ENCODE measurements around the gene ACTN3.

DNA sequence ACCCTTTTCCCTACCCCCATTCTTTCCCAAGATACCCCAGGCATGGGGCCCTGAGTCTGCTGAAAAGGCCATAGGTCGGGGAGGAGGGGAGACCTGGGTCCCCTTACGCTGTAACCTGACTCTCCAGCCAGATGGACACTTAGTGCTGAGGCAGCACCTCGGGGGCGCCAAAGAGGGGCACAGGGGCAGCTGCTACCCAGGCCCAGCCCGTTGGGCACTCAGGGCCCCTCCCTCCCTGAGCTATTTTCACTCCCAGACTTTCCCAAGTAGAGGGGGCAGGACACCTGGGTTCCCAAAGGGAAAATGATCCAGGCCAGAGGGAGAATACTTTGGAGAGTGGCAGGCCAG is 933 bp downstream of the ACTN3 start:
- TF ChIP-seq, protein P1, sequence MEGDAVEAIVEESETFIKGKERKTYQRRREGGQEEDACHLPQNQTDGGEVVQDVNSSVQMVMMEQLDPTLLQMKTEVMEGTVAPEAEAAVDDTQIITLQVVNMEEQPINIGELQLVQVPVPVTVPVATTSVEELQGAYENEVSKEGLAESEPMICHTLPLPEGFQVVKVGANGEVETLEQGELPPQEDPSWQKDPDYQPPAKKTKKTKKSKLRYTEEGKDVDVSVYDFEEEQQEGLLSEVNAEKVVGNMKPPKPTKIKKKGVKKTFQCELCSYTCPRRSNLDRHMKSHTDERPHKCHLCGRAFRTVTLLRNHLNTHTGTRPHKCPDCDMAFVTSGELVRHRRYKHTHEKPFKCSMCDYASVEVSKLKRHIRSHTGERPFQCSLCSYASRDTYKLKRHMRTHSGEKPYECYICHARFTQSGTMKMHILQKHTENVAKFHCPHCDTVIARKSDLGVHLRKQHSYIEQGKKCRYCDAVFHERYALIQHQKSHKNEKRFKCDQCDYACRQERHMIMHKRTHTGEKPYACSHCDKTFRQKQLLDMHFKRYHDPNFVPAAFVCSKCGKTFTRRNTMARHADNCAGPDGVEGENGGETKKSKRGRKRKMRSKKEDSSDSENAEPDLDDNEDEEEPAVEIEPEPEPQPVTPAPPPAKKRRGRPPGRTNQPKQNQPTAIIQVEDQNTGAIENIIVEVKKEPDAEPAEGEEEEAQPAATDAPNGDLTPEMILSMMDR (conservative IDR thresholded peaks at IDR 0.05 in 1 of 2, IDR thresholded peaks at IDR 0.05 in 1 of 2; ENCODE audit: extremely low read depth in 1 of 2, insufficient read depth in 1 of 2, low read depth in 1 of 2, low read length in 2 of 2): no peak
- no peak for TF ChIP-seq EZH2 (IDR thresholded peaks at IDR 0.05; ENCODE audit: borderline replicate concordance, low read length)

Data from mammary epithelial cell (primary cell).